Left colon (tissue), 2 donors: ENCODE data around the gene ZBTB21. TPM values are rescaled to one million over a fixed set of nuclear protein-coding genes. Genes with fewer than 3 reads are reported as not detected.
"Not testable (repeated sequence)": the region's sequence is repeated elsewhere in the genome, so short reads cannot be mapped to it uniquely, and the experiment has no call there.

Source experiments
- ATAC-seq: fragments of 200-7000 bp; cut with Tn5 transposase; one replicate; pipeline ENCODE4 v1.9.1; 2020; ENCODE audit warnings: mild to moderate bottlenecking, moderate library complexity
- DNase-seq, 2 donors: peaks; one replicate each; pipeline ENCODE4 v3.0.0-alpha.2; 2020
- intact Hi-C, 2 donors: fragments of 100-400 bp; cut with DNase I in 1 of 2; cut with micrococcal nuclease in 1 of 2; formaldehyde crosslinking; loops; one replicate each; pipeline versions ENCODE4 v1.11.2 to v1.14.0; 2022; cut with DNase I, micrococcal nuclease
- total RNA-seq, 2 donors: library from RNA; stranded (reverse); fragmentation: NEBNext Ultra II Directional; extraction: Animal tissue kit (Norgen Biotek cat#: 25700); gene quantifications; one replicate each; pipeline ENCODE4 v1.2.1, GENCODE V29; 2021
- donor health status: DM: no; HTN: no; CAD: no.
- donor health status: DM: yes; HTN: yes; CAD: no.

The ZBTB21 gene
- total RNA-seq, 2 donors from 2014 or later, result 15.1 to 15.2 TPM

- intact Hi-C loops, result no loop called here
- no peak for DNase-seq
- ATAC-seq, result no peak
These were observed 5.6 kb downstream of the ZBTB21 start for GRCh38 chr21:42004406-42005199.

- intact Hi-C loops, result no loop called here
- DNase-seq (no peak), ATAC-seq (no peak)
These were observed 7.1 kb downstream of the ZBTB21 start for GRCh38 chr21:42003051-42003461.

GRCh38 chr21:42002421-42002958 is 7.7 kb downstream of the ZBTB21 start:
- ATAC-seq, result no peak

GRCh38 chr21:42001781-42002180 is 8.4 kb downstream of the ZBTB21 start:
- intact Hi-C loops, result no loop called here
- no peak for DNase-seq
- ATAC-seq, result no peak

More at GRCh38 chr21:42002421-42002958, 7.7 kb downstream of the ZBTB21 start:
- no peak for DNase-seq
- intact Hi-C loops, result no loop called here

- DNase-seq, result no peak
- no peak for ATAC-seq
- intact Hi-C loops, result no loop called here
These were observed 9.3 kb downstream of the ZBTB21 start for GRCh38 chr21:42000908-42001307.

GRCh38 chr21:41997657-41998056 is 12.5 kb downstream of the ZBTB21 start:
- DNase-seq, result no peak
- ATAC-seq, result no peak
- intact Hi-C loops, result no loop called here

GRCh38 chr21:41995577-41995976 is 14.6 kb downstream of the ZBTB21 start:
- DNase-seq (no peak), ATAC-seq (no peak)
- intact Hi-C loops, result no loop called here

- ATAC-seq, intact Hi-C loops, DNase-seq: not testable (repeated sequence)
These were observed 15.5 kb downstream of the ZBTB21 start for GRCh38 chr21:41994613-41995012.

- intact Hi-C loops, result no loop called here
- ATAC-seq (no peak), DNase-seq (no peak)
These were observed 16.4 kb downstream of the ZBTB21 start for GRCh38 chr21:41993744-41994143.

GRCh38 chr21:41992576-41992975 is 17.6 kb downstream of the ZBTB21 start:
- DNase-seq, result no peak
- intact Hi-C loops, result no loop called here

GRCh38 chr21:41991659-41992058 is 18.5 kb downstream of the ZBTB21 start:
- no peak for DNase-seq
- no peak for ATAC-seq
- intact Hi-C loops, result no loop called here

More at GRCh38 chr21:41992576-41992975, 17.6 kb downstream of the ZBTB21 start:
- no peak for ATAC-seq

- intact Hi-C loops, result no loop called here
- no peak for DNase-seq
- ATAC-seq, result no peak
These were observed 20.5 kb downstream of the ZBTB21 start for GRCh38 chr21:41989698-41990097.

- intact Hi-C loops, result no loop called here
- no peak for ATAC-seq
- DNase-seq, result no peak
These were observed 22.9 kb downstream of the ZBTB21 start for GRCh38 chr21:41987310-41987709.

GRCh38 chr21:41985662-41986416 is 24.3 kb downstream of the ZBTB21 start:
- ATAC-seq, result no peak
- DNase-seq, result no peak
- intact Hi-C loops, result no loop called here

GRCh38 chr21:41983229-41983628 is 26.9 kb downstream of the ZBTB21 start:
- DNase-seq (no peak), ATAC-seq (no peak)
- intact Hi-C loops, result no loop called here

GRCh38 chr21:41980561-41980960 is 29.6 kb downstream of the ZBTB21 start:
- DNase-seq, result no peak
- intact Hi-C loops, result no loop called here
- no peak for ATAC-seq

- intact Hi-C loops, result no loop called here
- no peak for ATAC-seq
- DNase-seq, result no peak
These were observed 30.3 kb downstream of the ZBTB21 start for GRCh38 chr21:41979751-41980369.

GRCh38 chr21:41979335-41979734 is 30.8 kb downstream of the ZBTB21 start:
- intact Hi-C loops, result no loop called here
- no peak for ATAC-seq
- DNase-seq, result no peak
